ENCODE results near the gene CTSW. TPM values are rescaled to one million over a fixed set of nuclear protein-coding genes. Genes with fewer than 3 reads are reported as not detected.

CTSW gene
- total RNA-seq, 1 experiment from 2014 or later, result not detected

DNA sequence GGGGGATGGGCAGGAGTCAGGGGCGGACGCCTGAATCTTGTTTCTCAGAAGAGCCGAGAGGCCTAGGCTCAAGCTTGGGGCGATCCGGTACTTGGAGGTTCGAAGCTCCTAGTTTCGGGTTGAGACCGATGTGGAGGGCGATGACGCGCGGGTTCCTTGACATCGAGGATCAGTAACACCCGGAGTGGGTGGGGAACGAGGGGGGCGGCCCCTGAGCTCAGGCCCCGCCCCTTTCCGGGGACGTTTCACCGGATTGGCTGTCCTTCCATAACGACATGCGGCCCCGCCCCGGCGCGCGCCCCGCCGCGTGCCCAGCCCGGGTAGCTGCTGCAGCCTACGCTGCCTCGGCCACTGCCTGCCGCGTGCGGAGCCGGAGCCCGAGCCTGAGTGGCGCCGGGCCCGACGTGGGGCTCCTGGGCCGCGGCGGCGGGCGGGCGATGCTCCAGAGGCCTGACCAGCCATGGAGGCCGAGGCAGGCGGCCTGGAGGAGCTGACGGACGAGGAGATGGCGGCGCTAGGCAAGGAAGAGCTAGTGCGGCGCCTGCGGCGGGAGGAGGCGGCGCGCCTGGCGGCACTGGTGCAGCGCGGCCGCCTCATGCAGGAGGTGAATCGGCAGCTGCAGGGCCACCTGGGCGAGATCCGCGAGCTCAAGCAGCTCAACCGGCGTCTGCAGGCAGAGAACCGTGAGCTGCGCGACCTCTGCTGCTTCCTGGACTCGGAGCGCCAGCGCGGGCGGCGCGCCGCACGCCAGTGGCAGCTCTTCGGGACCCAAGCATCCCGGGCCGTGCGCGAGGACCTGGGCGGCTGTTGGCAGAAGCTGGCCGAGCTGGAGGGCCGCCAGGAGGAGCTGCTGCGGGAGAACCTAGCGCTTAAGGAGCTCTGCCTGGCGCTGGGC lies 10.9 kb downstream of the CTSW start, which contains the start of gene CCDC85B (continued):
- TF ChIP-seq, protein P1, sequence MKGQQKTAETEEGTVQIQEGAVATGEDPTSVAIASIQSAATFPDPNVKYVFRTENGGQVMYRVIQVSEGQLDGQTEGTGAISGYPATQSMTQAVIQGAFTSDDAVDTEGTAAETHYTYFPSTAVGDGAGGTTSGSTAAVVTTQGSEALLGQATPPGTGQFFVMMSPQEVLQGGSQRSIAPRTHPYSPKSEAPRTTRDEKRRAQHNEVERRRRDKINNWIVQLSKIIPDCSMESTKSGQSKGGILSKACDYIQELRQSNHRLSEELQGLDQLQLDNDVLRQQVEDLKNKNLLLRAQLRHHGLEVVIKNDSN (CRISPR knock-in tag; IDR thresholded peaks at IDR 0.05), result no peak
- TF ChIP-seq NR3C1 (CRISPR knock-in tag; conservative IDR thresholded peaks at IDR 0.05; ENCODE audit: low read depth) (0 out of 2 replicates have a peak, but pooled peaks have one; percentile 55), JUN (CRISPR knock-in tag; IDR thresholded peaks at IDR 0.05) (no peak), ZNF423 (CRISPR knock-in tag; IDR thresholded peaks at IDR 0.05) (no peak), NR2C2 (CRISPR knock-in tag; IDR thresholded peaks at IDR 0.05) (no peak), MYBL2 (CRISPR knock-in tag; IDR thresholded peaks at IDR 0.05) (no peak), NFATC4 (CRISPR knock-in tag; IDR thresholded peaks at IDR 0.05) (no peak), IRF2 (CRISPR knock-in tag; IDR thresholded peaks at IDR 0.05; ENCODE audit: borderline replicate concordance, low read depth) (no peak)
- TF ChIP-seq, protein P2, sequence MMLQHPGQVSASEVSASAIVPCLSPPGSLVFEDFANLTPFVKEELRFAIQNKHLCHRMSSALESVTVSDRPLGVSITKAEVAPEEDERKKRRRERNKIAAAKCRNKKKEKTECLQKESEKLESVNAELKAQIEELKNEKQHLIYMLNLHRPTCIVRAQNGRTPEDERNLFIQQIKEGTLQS (CRISPR knock-in tag; conservative IDR thresholded peaks at IDR 0.05), result no peak

DNA sequence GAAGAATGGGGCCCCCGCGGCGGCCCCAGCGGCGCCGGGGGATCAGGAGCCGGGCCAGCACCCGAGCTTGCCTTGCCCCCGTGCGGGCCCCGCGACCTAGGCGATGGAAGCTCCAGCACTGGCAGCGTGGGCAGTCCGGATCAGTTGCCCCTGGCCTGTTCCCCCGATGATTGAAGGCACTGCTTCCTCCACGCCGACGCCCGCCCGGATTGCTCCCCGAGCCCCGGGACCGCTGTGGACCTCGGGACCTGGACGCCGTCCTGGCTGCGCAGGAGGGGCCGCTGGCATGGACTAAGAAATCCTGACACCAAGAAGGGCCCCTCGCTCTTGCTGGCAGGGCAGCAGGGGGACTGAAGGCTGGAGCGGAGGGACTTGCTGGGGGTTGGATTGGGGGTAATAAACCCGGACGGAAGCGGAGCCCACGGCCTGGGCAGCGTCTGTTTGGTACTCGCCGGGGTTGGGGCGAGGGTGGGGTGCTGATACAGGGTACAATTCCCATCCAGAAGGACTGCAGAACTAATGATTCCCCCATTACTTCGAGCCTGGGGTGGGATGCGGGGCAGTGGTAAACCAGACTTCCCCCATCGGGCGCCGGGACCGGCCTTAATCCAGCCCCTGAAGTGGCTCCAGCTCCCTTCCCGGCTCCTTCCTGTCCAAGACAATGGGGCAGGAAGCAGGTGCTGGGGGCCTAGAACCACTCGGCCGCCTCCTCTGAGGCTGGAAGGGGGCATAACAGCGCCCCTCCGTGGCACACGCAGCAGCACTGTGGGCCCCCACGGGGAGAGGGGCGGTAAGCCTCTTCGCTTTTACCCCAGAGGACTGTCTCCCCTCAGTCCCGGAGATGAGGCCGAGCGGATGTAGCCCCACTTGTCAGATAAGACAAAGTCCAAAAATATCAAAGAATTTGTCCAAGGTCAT lies 11.8 kb downstream of the CTSW start:
- Mint-ChIP-seq H3K36me3 (peaks cover 10% of the 10 kb centered on the region), H3K4me1 (peaks cover 48% of the 10 kb centered on the region), H3K9me3 (no peaks in the 10 kb centered on the region), H3K27ac (no peak overlapping the region; the same call in 1 of the 2 replicates), H3K27me3 (ENCODE audit: low read depth) (peaks cover 15% of the 10 kb centered on the region), H3K4me3 (peak overlapping the region; percentile 75)
- ATAC-seq (peak; percentile 17), DNase-seq (ENCODE audit: low spot score) (peak; percentile 69)
- POLR2A ChIA-PET, result interaction anchor here (0.6 to 7.2 kb wide), 14 partner anchors 7 to 179 kb away, joined by 3 to 90 read pairs (median 4); partner anchors contain the start of genes CFL1, FOSL1, KAT5 and MUS81
- CTCF ChIA-PET, result interaction anchor here (0.6 to 11.9 kb wide), 46 partner anchors 7 to 339 kb away, joined by 3 to 539 read pairs (median 6); partner anchors contain the start of genes AP5B1, BANF1, C11orf68 and CFL1
- peak; percentile 12; the same call in 1 of the 2 replicates for TF ChIP-seq CREB1 (CRISPR knock-in tag; IDR thresholded peaks at IDR 0.05)
- 0 out of 2 replicates have a peak, but pooled peaks have one; percentile 31 for TF ChIP-seq CREM (CRISPR knock-in tag; IDR thresholded peaks at IDR 0.05)
- TF ChIP-seq GABPB1 (CRISPR knock-in tag; IDR thresholded peaks at IDR 0.05), result peak; percentile 37; the same call in 1 of the 2 replicates
- TF ChIP-seq SMAD4 (CRISPR knock-in tag; IDR thresholded peaks at IDR 0.05), result no peak
- TF ChIP-seq, protein P3, sequence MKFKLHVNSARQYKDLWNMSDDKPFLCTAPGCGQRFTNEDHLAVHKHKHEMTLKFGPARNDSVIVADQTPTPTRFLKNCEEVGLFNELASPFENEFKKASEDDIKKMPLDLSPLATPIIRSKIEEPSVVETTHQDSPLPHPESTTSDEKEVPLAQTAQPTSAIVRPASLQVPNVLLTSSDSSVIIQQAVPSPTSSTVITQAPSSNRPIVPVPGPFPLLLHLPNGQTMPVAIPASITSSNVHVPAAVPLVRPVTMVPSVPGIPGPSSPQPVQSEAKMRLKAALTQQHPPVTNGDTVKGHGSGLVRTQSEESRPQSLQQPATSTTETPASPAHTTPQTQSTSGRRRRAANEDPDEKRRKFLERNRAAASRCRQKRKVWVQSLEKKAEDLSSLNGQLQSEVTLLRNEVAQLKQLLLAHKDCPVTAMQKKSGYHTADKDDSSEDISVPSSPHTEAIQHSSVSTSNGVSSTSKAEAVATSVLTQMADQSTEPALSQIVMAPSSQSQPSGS (CRISPR knock-in tag; IDR thresholded peaks at IDR 0.05; ENCODE audit: borderline replicate concordance, low read depth), result peak; percentile 41; the same call in 1 of the 2 replicates
- TF ChIP-seq ZNF219 (CRISPR knock-in tag; IDR thresholded peaks at IDR 0.05; ENCODE audit: borderline replicate concordance), result no peak
- TF ChIP-seq TP53 (CRISPR knock-in tag; IDR thresholded peaks at IDR 0.05), result no peak
- 0 out of 2 replicates have a peak, but pooled peaks have one; percentile 37 for TF ChIP-seq SP1 (CRISPR knock-in tag; conservative IDR thresholded peaks at IDR 0.05)
- TF ChIP-seq, protein P4, sequence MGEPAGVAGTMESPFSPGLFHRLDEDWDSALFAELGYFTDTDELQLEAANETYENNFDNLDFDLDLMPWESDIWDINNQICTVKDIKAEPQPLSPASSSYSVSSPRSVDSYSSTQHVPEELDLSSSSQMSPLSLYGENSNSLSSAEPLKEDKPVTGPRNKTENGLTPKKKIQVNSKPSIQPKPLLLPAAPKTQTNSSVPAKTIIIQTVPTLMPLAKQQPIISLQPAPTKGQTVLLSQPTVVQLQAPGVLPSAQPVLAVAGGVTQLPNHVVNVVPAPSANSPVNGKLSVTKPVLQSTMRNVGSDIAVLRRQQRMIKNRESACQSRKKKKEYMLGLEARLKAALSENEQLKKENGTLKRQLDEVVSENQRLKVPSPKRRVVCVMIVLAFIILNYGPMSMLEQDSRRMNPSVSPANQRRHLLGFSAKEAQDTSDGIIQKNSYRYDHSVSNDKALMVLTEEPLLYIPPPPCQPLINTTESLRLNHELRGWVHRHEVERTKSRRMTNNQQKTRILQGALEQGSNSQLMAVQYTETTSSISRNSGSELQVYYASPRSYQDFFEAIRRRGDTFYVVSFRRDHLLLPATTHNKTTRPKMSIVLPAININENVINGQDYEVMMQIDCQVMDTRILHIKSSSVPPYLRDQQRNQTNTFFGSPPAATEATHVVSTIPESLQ (CRISPR knock-in tag; IDR thresholded peaks at IDR 0.05), result no peak
- TF ChIP-seq, protein P5, sequence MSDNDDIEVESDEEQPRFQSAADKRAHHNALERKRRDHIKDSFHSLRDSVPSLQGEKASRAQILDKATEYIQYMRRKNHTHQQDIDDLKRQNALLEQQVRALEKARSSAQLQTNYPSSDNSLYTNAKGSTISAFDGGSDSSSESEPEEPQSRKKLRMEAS (CRISPR knock-in tag; IDR thresholded peaks at IDR 0.05), result 0 out of 2 replicates have a peak, but pooled peaks have one; percentile 16
- peak; percentile 17; the same call in 1 of the 2 replicates for TF ChIP-seq MYBL2 (CRISPR knock-in tag; IDR thresholded peaks at IDR 0.05)
- TF ChIP-seq, protein P6, sequence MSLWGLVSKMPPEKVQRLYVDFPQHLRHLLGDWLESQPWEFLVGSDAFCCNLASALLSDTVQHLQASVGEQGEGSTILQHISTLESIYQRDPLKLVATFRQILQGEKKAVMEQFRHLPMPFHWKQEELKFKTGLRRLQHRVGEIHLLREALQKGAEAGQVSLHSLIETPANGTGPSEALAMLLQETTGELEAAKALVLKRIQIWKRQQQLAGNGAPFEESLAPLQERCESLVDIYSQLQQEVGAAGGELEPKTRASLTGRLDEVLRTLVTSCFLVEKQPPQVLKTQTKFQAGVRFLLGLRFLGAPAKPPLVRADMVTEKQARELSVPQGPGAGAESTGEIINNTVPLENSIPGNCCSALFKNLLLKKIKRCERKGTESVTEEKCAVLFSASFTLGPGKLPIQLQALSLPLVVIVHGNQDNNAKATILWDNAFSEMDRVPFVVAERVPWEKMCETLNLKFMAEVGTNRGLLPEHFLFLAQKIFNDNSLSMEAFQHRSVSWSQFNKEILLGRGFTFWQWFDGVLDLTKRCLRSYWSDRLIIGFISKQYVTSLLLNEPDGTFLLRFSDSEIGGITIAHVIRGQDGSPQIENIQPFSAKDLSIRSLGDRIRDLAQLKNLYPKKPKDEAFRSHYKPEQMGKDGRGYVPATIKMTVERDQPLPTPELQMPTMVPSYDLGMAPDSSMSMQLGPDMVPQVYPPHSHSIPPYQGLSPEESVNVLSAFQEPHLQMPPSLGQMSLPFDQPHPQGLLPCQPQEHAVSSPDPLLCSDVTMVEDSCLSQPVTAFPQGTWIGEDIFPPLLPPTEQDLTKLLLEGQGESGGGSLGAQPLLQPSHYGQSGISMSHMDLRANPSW (CRISPR knock-in tag; conservative IDR thresholded peaks at IDR 0.05; ENCODE audit: low read depth), result no peak
- no peak for TF ChIP-seq ZNF121 (CRISPR knock-in tag; IDR thresholded peaks at IDR 0.05)
- TF ChIP-seq, protein P7, sequence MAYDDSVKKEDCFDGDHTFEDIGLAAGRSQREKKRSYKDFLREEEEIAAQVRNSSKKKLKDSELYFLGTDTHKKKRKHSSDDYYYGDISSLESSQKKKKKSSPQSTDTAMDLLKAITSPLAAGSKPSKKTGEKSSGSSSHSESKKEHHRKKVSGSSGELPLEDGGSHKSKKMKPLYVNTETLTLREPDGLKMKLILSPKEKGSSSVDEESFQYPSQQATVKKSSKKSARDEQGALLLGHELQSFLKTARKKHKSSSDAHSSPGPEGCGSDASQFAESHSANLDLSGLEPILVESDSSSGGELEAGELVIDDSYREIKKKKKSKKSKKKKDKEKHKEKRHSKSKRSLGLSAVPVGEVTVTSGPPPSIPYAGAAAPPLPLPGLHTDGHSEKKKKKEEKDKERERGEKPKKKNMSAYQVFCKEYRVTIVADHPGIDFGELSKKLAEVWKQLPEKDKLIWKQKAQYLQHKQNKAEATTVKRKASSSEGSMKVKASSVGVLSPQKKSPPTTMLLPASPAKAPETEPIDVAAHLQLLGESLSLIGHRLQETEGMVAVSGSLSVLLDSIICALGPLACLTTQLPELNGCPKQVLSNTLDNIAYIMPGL (CRISPR knock-in tag; IDR thresholded peaks at IDR 0.05), result peak; percentile 66; the same call in 1 of the 2 replicates
- TF ChIP-seq ZNF416 (CRISPR knock-in tag; IDR thresholded peaks at IDR 0.05), result no peak
- TF ChIP-seq ZNF138 (CRISPR knock-in tag; conservative IDR thresholded peaks at IDR 0.05), result no peak
- TF ChIP-seq ZNF423 (CRISPR knock-in tag; IDR thresholded peaks at IDR 0.05), result no peak
